ENCODE data around the gene UCHL5.
"Not testable (repeated sequence)": the region's sequence is repeated elsewhere in the genome, so short reads cannot be mapped to it uniquely, and the experiment has no call there.

Gene UCHL5

DNA sequence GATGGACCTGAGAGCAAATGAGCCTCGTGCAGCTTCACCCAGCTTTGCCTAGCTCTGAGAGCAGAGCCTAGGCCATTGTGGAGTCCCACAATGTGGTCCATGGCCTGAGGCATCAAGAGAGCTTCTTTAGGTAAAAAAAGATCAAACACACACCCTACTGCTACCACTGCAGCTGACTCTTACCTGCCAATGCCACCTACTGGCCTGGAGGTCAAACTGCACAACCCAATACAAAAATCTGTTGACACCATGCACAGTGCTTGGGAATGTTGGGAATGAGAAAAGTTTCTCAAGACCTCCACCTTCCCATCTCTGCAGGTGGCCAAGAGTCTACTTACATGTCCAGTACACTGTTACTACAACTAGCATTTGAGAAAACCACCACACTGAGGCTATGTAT, 60.6 kb downstream of the UCHL5 start:
- H3K4me2 ChIP-seq (ENCODE audit: low read length), result no peak overlapping the region
- H3K4me1 ChIP-seq (ENCODE audit: control insufficient read depth in 1 of 2, insufficient read depth in 2 of 2, low read length in 2 of 2), result peaks cover 3% of the 10 kb centered on the region in 2 experiments
- WGBS (ENCODE audit: extremely low coverage, insufficient coverage, insufficient read length), result no CpG with 5 or more reads among the region's 1 CpG
- no peaks in the 10 kb centered on the region for H3K79me2 ChIP-seq (ENCODE audit: control insufficient read depth, insufficient read depth, low read length, poor library complexity)
- H3K36me3 ChIP-seq (ENCODE audit: control insufficient read depth in 1 of 2, insufficient read depth in 2 of 2, low read length in 2 of 2), result peaks cover 2 to 5% of the 10 kb centered on the region in 2 experiments
- H4K12ac ChIP-seq (ENCODE audit: low read depth, low read length), result no peak overlapping the region
- H2BK120ac ChIP-seq (ENCODE audit: insufficient read depth, low read length, poor library complexity), result no peak overlapping the region
- H3K79me1 ChIP-seq (ENCODE audit: low read length), result peaks cover 6% of the 10 kb centered on the region
- peak in 1 of 2 donors; percentile 14 for DNase-seq
- no peak overlapping the region for H2BK5ac ChIP-seq (ENCODE audit: low read depth, low read length, poor library complexity)
- no peak overlapping the region for H2AK5ac ChIP-seq (ENCODE audit: low read length)
- H3K4me3 ChIP-seq (ENCODE audit: low read depth, low read length), result no peak overlapping the region
- no peaks in the 10 kb centered on the region for H3K27me3 ChIP-seq (ENCODE audit: insufficient read depth, low read length)
- no peak overlapping the region for H2BK12ac ChIP-seq (ENCODE audit: low read length)
- H4K8ac ChIP-seq (ENCODE audit: low read depth, low read length), result no peak overlapping the region
- H3K18ac ChIP-seq (ENCODE audit: low read length), result no peak overlapping the region
- H2AFZ ChIP-seq (ENCODE audit: insufficient read depth, low read length, poor library complexity), result no peak overlapping the region
- H3K27ac ChIP-seq (ENCODE audit: low read depth, low read length), result no peak overlapping the region
- H3K9me3 ChIP-seq (ENCODE audit: insufficient read depth, low read depth, low read length), result peaks cover 3% of the 10 kb centered on the region
- no peak overlapping the region for H3K9ac ChIP-seq (ENCODE audit: low read length)
- H3K23ac ChIP-seq (ENCODE audit: low read length), result no peak overlapping the region
- no peak overlapping the region for H3K4ac ChIP-seq (ENCODE audit: low read depth, low read length)
- no peak overlapping the region for H3K14ac ChIP-seq (ENCODE audit: low read length)
- no peak overlapping the region for H4K91ac ChIP-seq (ENCODE audit: low read depth, low read length)

DNA sequence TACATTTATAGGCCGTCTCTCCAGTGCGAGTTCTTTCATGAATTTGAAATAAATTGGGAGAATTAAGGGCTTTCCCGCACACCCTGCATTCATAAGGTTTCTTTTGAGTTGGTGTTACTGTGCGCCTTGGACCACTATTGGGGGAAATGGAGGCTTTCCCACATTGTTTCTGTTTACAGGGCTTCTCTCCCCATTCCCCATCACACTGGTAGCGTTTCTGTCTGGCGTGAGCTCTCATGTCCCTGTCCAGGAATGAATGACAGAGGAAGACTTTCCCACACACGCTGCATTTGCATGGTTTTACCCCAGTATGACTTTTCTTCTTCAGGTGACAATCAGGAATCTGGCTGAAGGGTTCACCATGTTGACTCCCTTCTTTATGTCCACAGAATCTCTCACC, 65.0 kb downstream of the UCHL5 start:
- Histone ChIP-seq H3K4me1 (ENCODE audit: control insufficient read depth in 1 of 2, insufficient read depth in 2 of 2, low read length in 2 of 2) (peaks cover 8 to 9% of the 10 kb centered on the region in 2 experiments), H3K4me3 (ENCODE audit: low read depth, low read length) (no peak overlapping the region), H3K4ac (ENCODE audit: low read depth, low read length) (peak overlapping the region; percentile 40), H4K91ac (ENCODE audit: low read depth, low read length) (peak overlapping the region; percentile 66), H3K9ac (ENCODE audit: low read length) (no peak overlapping the region), H2AFZ (ENCODE audit: insufficient read depth, low read length, poor library complexity) (no peak overlapping the region), H4K12ac (ENCODE audit: low read depth, low read length) (no peak overlapping the region), H3K79me1 (ENCODE audit: low read length) (peaks cover 15% of the 10 kb centered on the region), H3K23ac (ENCODE audit: low read length) (no peak overlapping the region), H3K79me2 (ENCODE audit: control insufficient read depth, insufficient read depth, low read length, poor library complexity) (no peaks in the 10 kb centered on the region), H3K27ac (ENCODE audit: low read depth, low read length) (peak overlapping the region; percentile 43), H2BK120ac (ENCODE audit: insufficient read depth, low read length, poor library complexity) (peak overlapping the region; percentile 63), H3K36me3 (ENCODE audit: control insufficient read depth in 1 of 2, insufficient read depth in 2 of 2, low read length in 2 of 2) (peaks cover 2 to 5% of the 10 kb centered on the region in 2 experiments), H4K8ac (ENCODE audit: low read depth, low read length) (no peak overlapping the region), H3K4me2 (ENCODE audit: low read length) (no peak overlapping the region), H3K14ac (ENCODE audit: low read length) (peak overlapping the region; percentile 57), H2BK5ac (ENCODE audit: low read depth, low read length, poor library complexity) (peak overlapping the region; percentile 88), H3K27me3 (ENCODE audit: insufficient read depth, low read length) (no peaks in the 10 kb centered on the region), H2AK5ac (ENCODE audit: low read length) (peak overlapping the region; percentile 68), H2BK12ac (ENCODE audit: low read length) (peak overlapping the region; percentile 77), H3K9me3 (ENCODE audit: insufficient read depth, low read depth, low read length) (peaks cover 3% of the 10 kb centered on the region), H3K18ac (ENCODE audit: low read length) (peak overlapping the region; percentile 77)
- DNase-seq, result no peak
- WGBS (ENCODE audit: extremely low coverage, insufficient coverage, insufficient read length), result no CpG with 5 or more reads among the region's 7 CpGs

DNA sequence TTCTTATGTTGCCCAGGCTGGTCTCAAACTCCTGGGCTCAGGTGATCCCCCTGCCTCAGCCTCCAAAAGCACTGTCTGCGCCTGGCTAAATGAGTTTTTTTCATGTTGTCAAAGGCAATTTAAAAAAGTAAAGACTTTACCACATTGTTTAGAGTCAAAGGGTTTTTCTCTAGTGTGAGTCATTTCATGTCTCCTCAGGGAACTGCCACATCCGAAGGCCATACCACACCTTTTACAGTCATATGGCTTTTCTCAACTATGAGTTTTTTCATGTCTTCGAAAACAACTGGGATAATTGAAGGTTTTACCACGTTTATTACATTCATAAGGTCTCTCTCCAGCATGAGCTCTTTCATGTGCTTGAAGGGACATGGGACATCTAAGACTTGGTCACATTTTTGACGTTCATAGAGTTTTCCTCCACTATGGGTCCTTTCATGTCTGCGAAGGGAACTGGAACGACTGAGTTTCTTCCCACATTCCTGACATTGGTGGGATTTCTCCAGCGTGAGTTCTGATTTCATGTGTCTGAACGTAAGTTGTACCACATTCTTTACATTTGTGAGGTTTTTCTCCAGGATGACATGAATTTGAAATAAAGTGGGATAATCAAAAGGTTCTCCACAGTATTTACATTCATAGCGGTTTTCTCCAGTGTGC, 65.6 kb downstream of the UCHL5 start:
- Histone ChIP-seq H3K9ac (ENCODE audit: low read length) (no peak overlapping the region), H3K4me2 (ENCODE audit: low read length) (no peak overlapping the region), H4K8ac (ENCODE audit: low read depth, low read length) (no peak overlapping the region), H2AFZ (ENCODE audit: insufficient read depth, low read length, poor library complexity) (no peak overlapping the region), H3K4me1 (ENCODE audit: control insufficient read depth in 1 of 2, insufficient read depth in 2 of 2, low read length in 2 of 2) (peaks cover 8 to 9% of the 10 kb centered on the region in 2 experiments), H3K36me3 (ENCODE audit: control insufficient read depth in 1 of 2, insufficient read depth in 2 of 2, low read length in 2 of 2) (peaks cover 2 to 5% of the 10 kb centered on the region in 2 experiments), H3K4ac (ENCODE audit: low read depth, low read length) (no peak overlapping the region), H3K9me3 (ENCODE audit: insufficient read depth, low read depth, low read length) (peaks cover 3% of the 10 kb centered on the region), H2BK5ac (ENCODE audit: low read depth, low read length, poor library complexity) (no peak overlapping the region), H2BK120ac (ENCODE audit: insufficient read depth, low read length, poor library complexity) (no peak overlapping the region), H3K18ac (ENCODE audit: low read length) (no peak overlapping the region), H4K91ac (ENCODE audit: low read depth, low read length) (no peak overlapping the region), H3K27me3 (ENCODE audit: insufficient read depth, low read length) (no peaks in the 10 kb centered on the region), H2BK12ac (ENCODE audit: low read length) (no peak overlapping the region), H3K14ac (ENCODE audit: low read length) (no peak overlapping the region), H3K4me3 (ENCODE audit: low read depth, low read length) (no peak overlapping the region), H4K12ac (ENCODE audit: low read depth, low read length) (no peak overlapping the region), H3K79me1 (ENCODE audit: low read length) (peaks cover 15% of the 10 kb centered on the region), H3K27ac (ENCODE audit: low read depth, low read length) (peak overlapping the region; percentile 81), H3K23ac (ENCODE audit: low read length) (no peak overlapping the region), H3K79me2 (ENCODE audit: control insufficient read depth, insufficient read depth, low read length, poor library complexity) (no peaks in the 10 kb centered on the region), H2AK5ac (ENCODE audit: low read length) (no peak overlapping the region)
- no CpG with 5 or more reads among the region's 10 CpGs for WGBS (ENCODE audit: extremely low coverage, insufficient coverage, insufficient read length)
- DNase-seq, result peak; percentile 79 to 94

DNA sequence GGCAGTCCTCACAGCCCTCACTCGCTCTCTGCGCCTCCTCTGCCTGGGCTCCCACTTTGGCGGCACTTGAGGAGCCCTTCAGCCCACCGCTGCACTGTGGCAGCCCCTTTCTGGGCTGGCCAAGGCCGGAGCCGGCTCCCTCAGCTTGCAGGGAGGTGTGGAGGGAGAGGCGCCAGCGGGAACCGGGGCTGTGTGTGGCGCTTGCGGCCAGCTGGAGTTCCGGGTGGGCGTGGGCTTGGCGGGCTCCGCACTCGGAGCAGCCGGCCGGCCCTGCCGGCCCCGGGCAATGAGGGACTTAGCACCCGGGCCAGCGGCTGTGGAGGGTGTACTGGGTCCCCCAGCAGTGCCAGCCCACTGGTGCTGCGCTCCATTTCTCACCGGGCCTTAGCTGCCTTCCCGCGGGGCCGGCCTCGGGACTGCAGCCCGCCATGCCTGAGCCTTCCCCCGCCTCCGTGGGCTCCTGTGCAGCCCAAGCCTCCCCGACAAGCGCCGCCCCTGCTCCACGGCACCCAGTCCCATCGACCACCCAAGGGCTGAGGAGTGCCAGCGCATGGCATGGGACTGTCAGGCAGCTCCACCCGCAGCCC, 72.3 kb downstream of the UCHL5 start:
- not testable (repeated sequence) for H3K4me2 ChIP-seq (ENCODE audit: low read length); H3K23ac ChIP-seq (ENCODE audit: low read length); H3K9ac ChIP-seq (ENCODE audit: low read length); H2BK5ac ChIP-seq (ENCODE audit: low read depth, low read length, poor library complexity); H2AFZ ChIP-seq (ENCODE audit: insufficient read depth, low read length, poor library complexity); H3K79me1 ChIP-seq (ENCODE audit: low read length); H3K36me3 ChIP-seq (ENCODE audit: control insufficient read depth in 1 of 2, insufficient read depth in 2 of 2, low read length in 2 of 2); H3K14ac ChIP-seq (ENCODE audit: low read length); H3K18ac ChIP-seq (ENCODE audit: low read length); DNase-seq; H3K27me3 ChIP-seq (ENCODE audit: insufficient read depth, low read length); H3K4ac ChIP-seq (ENCODE audit: low read depth, low read length); H3K79me2 ChIP-seq (ENCODE audit: control insufficient read depth, insufficient read depth, low read length, poor library complexity); H2AK5ac ChIP-seq (ENCODE audit: low read length); H3K27ac ChIP-seq (ENCODE audit: low read depth, low read length); H3K4me3 ChIP-seq (ENCODE audit: low read depth, low read length); H2BK12ac ChIP-seq (ENCODE audit: low read length); H2BK120ac ChIP-seq (ENCODE audit: insufficient read depth, low read length, poor library complexity); H3K4me1 ChIP-seq (ENCODE audit: control insufficient read depth in 1 of 2, insufficient read depth in 2 of 2, low read length in 2 of 2); H4K91ac ChIP-seq (ENCODE audit: low read depth, low read length); H3K9me3 ChIP-seq (ENCODE audit: insufficient read depth, low read depth, low read length); H4K8ac ChIP-seq (ENCODE audit: low read depth, low read length); H4K12ac ChIP-seq (ENCODE audit: low read depth, low read length)
- WGBS (ENCODE audit: extremely low coverage, insufficient coverage, insufficient read length), result no CpG with 5 or more reads among the region's 38 CpGs
